AG04449 (cell line): ENCODE data around the gene THOC7.

Experiments used
- CTCF ChIA-PET: fragments of 350-600 bp; formaldehyde crosslinking; extraction: SDS; loops from one replicate; lab custom pipeline; 2021; ENCODE audit warnings: antibody characterized with exemption; lab: Yijun Ruan, JAX
- POLR2A ChIA-PET: fragments of 400-600, 350-600 bp; formaldehyde crosslinking; extraction: SDS; loops from one replicate; lab custom pipeline; 2020; ENCODE audit warnings: antibody characterized with exemption, inconsistent platforms; lab: Yijun Ruan, JAX
- DNase-seq: peaks from one replicate; pipeline ENCODE4 v3.0.0-alpha.2; 2010; ENCODE audit warnings: low read depth, low spot score
- H3K4me3 ChIP-seq: 2 replicates; pipeline ENCODE4 v1.5.1; 2011; ENCODE audit warnings: low read depth, mild to moderate bottlenecking, control low read depth, low read length
- CTCF ChIP-seq: IDR thresholded peaks from one replicate; pipeline ENCODE4 v1.5.1; 2011; ENCODE audit warnings: mild to moderate bottlenecking, moderate library complexity, low read length, control low read depth, inconsistent platforms; ENCODE audit not compliant: insufficient read depth; ENCODE audit errors: missing control alignments

The THOC7 gene

GRCh38 chr3:63841704-63842103, 21.9 kb downstream of the THOC7 start:
- no peak for TF ChIP-seq CTCF
- ChIA-PET POLR2A (no interaction called here), CTCF (interaction anchor here (1.3 kb wide), 1 partner anchor 13 kb away, joined by 3 read pairs; no protein-coding TSS in a partner anchor)
- DNase-seq, result no peak
- no peak overlapping the region for H3K4me3 ChIP-seq

GRCh38 chr3:63832395-63832794, 31.2 kb downstream of the THOC7 start:
- no peak for DNase-seq
- no peak overlapping the region for H3K4me3 ChIP-seq
- CTCF ChIA-PET, result interaction anchor here (0.6 to 6.1 kb wide), 3 partner anchors 14 to 480 kb away, joined by 3 to 32 read pairs (median 7); partner anchors contain the start of gene C3orf49
- POLR2A ChIA-PET, result interaction anchor here (0.6 to 0.8 kb wide), 3 partner anchors 16 to 185 kb away, joined by 3 to 7 read pairs (median 3); no protein-coding TSS in a partner anchor
- no peak for TF ChIP-seq CTCF

- DNase-seq, result no peak
- no peak for TF ChIP-seq CTCF
- CTCF ChIA-PET, result interaction anchor here (0.8 to 6.1 kb wide), 4 partner anchors 12 to 481 kb away, joined by 3 to 32 read pairs (median 4); partner anchors contain the start of gene C3orf49
- POLR2A ChIA-PET, result no interaction called here
- no peak overlapping the region for H3K4me3 ChIP-seq
Observed at GRCh38 chr3:63830526-63830925, 33.1 kb downstream of the THOC7 start.

- no peak overlapping the region for H3K4me3 ChIP-seq
- DNase-seq, result peak; percentile 57
- ChIA-PET CTCF (interaction anchor here (1.2 to 16.6 kb wide), 4 partner anchors 169 to 469 kb away, joined by 4 to 491 read pairs (median 6); partner anchors contain the start of gene PSMD6), POLR2A (no interaction called here)
- no peak for TF ChIP-seq CTCF
Observed at GRCh38 chr3:63824309-63824708, 39.3 kb downstream of the THOC7 start.

GRCh38 chr3:63819151-63819398, 44.5 kb downstream of the THOC7 start, which contains the start of gene C3orf49:
Gene C3orf49, plus strand, starts transcription at chr3:63819299. Its CDS starts 173 bp downstream, at chr3:63819472.
- POLR2A ChIA-PET, result no interaction called here
- TF ChIP-seq CTCF, result no peak
- no peak within 1 kb of the TSS for H3K4me3 ChIP-seq
- DNase-seq, result no peak
- CTCF ChIA-PET, result interaction anchor here (0.7 to 16.6 kb wide), 20 partner anchors 8 to 584 kb away, joined by 3 to 491 read pairs (median 4); no protein-coding TSS in a partner anchor

GRCh38 chr3:63818282-63819150, 45.1 kb downstream of the THOC7 start:
- CTCF ChIA-PET, result interaction anchor here (0.6 to 16.6 kb wide), 32 partner anchors 8 to 583 kb away, joined by 3 to 491 read pairs (median 4); no protein-coding TSS in a partner anchor
- POLR2A ChIA-PET, result no interaction called here
- DNase-seq, result no peak
- TF ChIP-seq CTCF, result peak; percentile 75
- H3K4me3 ChIP-seq, result no peak overlapping the region
